SK-N-SH (cell line): ENCODE data around the gene CYP2F1. TPM values are rescaled to one million over a fixed set of nuclear protein-coding genes. Genes with fewer than 3 reads are reported as not detected.

Source experiments
- CTCF ChIA-PET: fragments of 300-600, 350-600 bp; formaldehyde crosslinking; extraction: SDS; loops from one replicate; lab custom pipeline; 2021; lab: Yijun Ruan, JAX
- POLR2A ChIA-PET: fragments of 350-600 bp; sonication (Branson Sonifier 250); formaldehyde crosslinking; extraction: SDS; loops from one replicate; lab custom pipeline; 2020; ENCODE audit warnings: antibody characterized with exemption, inconsistent platforms; lab: Yijun Ruan, JAX
- DNase-seq: peaks from one replicate; pipeline ENCODE4 v3.0.0; 2012
- H2AFZ ChIP-seq: fragments of 200-600 bp; sonication (generic); 2 replicates; pipeline ENCODE4 v1.8.1; 2016; ENCODE audit warnings: antibody characterized with exemption, mild to moderate bottlenecking, low read depth
- H3F3A ChIP-seq: fragments of 200-600 bp; sonication (generic); replicated peaks from 2 replicates; pipeline ENCODE3; 2016; ENCODE audit warnings: antibody characterized with exemption, mild to moderate bottlenecking; ENCODE audit not compliant: insufficient read depth
- H3K27ac ChIP-seq, 2 experiments: fragments of 200-500 bp in 1 of 2; fragments of 200-600 bp in 1 of 2; sonication (Bioruptor generic) in 1 of 2; sonication (generic), shearing (Covaris generic) in 1 of 2; 2 replicates each; pipeline versions ENCODE4 v1.5.1 to v1.6.1; 2014 to 2016; ENCODE audit warnings: low read depth in 2 of 2, inconsistent platforms in 1 of 2, low read length in 1 of 2, mild to moderate bottlenecking in 1 of 2, mixed read lengths in 1 of 2
- H3K27me3 ChIP-seq: fragments of 200-600 bp; sonication (generic), shearing (Covaris generic); 2 replicates; pipeline ENCODE4 v1.6.1; 2016; ENCODE audit warnings: mixed run types; ENCODE audit not compliant: insufficient read depth
- H3K36me3 ChIP-seq, 2 experiments: fragments of 200-500 bp in 1 of 2; fragments of 200-600 bp in 1 of 2; sonication (Bioruptor generic) in 1 of 2; sonication (generic) in 1 of 2; replicated peaks in 1 of 2; 2 replicates each; pipeline versions ENCODE3 to v1.5.1; 2014 to 2016; ENCODE audit warnings: low read length in 1 of 2, mild to moderate bottlenecking in 1 of 2; ENCODE audit not compliant: insufficient read depth in 2 of 2, control insufficient read depth in 1 of 2
- H3K4me1 ChIP-seq, 2 experiments: fragments of 200-500 bp in 1 of 2; fragments of 200-600 bp in 1 of 2; sonication (Bioruptor generic) in 1 of 2; sonication (generic), shearing (Covaris generic) in 1 of 2; 2 replicates each; pipeline versions ENCODE4 v1.5.1 to v1.6.1; 2014 to 2016; ENCODE audit warnings: low read depth in 1 of 2, low read length in 1 of 2, mixed run types in 1 of 2; ENCODE audit not compliant: insufficient read depth in 2 of 2, control insufficient read depth in 1 of 2
- H3K4me2 ChIP-seq: fragments of 200-600 bp; sonication (generic), shearing (Covaris generic); 2 replicates; pipeline ENCODE4 v1.6.1; 2017; ENCODE audit warnings: mixed run types
- H3K4me3 ChIP-seq, 2 experiments: fragments of 200-500 bp in 1 of 2; fragments of 200-600 bp in 1 of 2; sonication (Bioruptor generic) in 1 of 2; sonication (generic), shearing (Covaris generic) in 1 of 2; 2 replicates each; pipeline versions ENCODE4 v1.5.1 to v1.8.1; 2014 to 2016; ENCODE audit warnings: low read depth in 2 of 2, inconsistent platforms in 1 of 2, low read length in 1 of 2, mild to moderate bottlenecking in 1 of 2, mixed read lengths in 1 of 2, moderate library complexity in 1 of 2
- H3K79me2 ChIP-seq: fragments of 200-600 bp; sonication (generic); 2 replicates; pipeline ENCODE4 v1.8.1; 2017; ENCODE audit warnings: mild to moderate bottlenecking; ENCODE audit not compliant: insufficient read depth
- H3K9ac ChIP-seq: fragments of 200-600 bp; sonication (generic); 2 replicates; pipeline ENCODE4 v1.6.1; 2017; ENCODE audit warnings: mixed run types
- H3K9me2 ChIP-seq: fragments of 200-600 bp; sonication (generic); 2 replicates; pipeline ENCODE4 v1.6.1; 2017; ENCODE audit warnings: mixed run types
- H3K9me3 ChIP-seq: fragments of 200-600 bp; sonication (generic); 2 replicates; pipeline ENCODE4 v1.6.1; 2017; ENCODE audit warnings: mixed run types, mild to moderate bottlenecking, moderate library complexity
- H4K20me1 ChIP-seq: fragments of 200-600 bp; sonication (generic); 2 replicates; pipeline ENCODE4 v1.6.1; 2017; ENCODE audit warnings: mild to moderate bottlenecking, mixed run types; ENCODE audit not compliant: insufficient read depth
- CHD2 ChIP-seq: fragments of 150-350 bp; IDR thresholded peaks from 2 replicates; pipeline ENCODE4 v1.6.1; 2018; ENCODE audit warnings: low read length; ENCODE audit not compliant: partially characterized antibody
- ELF1 ChIP-seq: IDR thresholded peaks from 2 replicates; pipeline ENCODE4 v1.4.0; 2012
- EP300 ChIP-seq, 2 experiments: IDR thresholded peaks; 2 replicates each; pipeline versions ENCODE4 v1.4.0 to v1.6.1; 2012; ENCODE audit warnings: borderline replicate concordance in 1 of 2, low read depth in 1 of 2, low read length in 1 of 2
- FOSL2 ChIP-seq: IDR thresholded peaks from 2 replicates; pipeline ENCODE4 v1.4.0; 2012; ENCODE audit warnings: low read depth, mild to moderate bottlenecking, moderate library complexity, borderline replicate concordance
- GABPA ChIP-seq: IDR thresholded peaks from 2 replicates; pipeline ENCODE4 v1.4.0; 2012; ENCODE audit warnings: low read depth, mild to moderate bottlenecking
- GATA2 ChIP-seq: sonication (generic); formaldehyde crosslinking; IDR thresholded peaks from 2 replicates; pipeline ENCODE4 v1.5.0; 2020; ENCODE audit warnings: mild to moderate bottlenecking, missing genetic modification reagents
- MXI1 ChIP-seq: IDR thresholded peaks from 2 replicates; pipeline ENCODE4 v1.6.1; 2012; ENCODE audit warnings: mild to moderate bottlenecking, low read depth, low read length, improper control_type of control experiment
- PBX3 ChIP-seq: IDR thresholded peaks from 2 replicates; pipeline ENCODE4; 2012
- POLR2AphosphoS5 ChIP-seq: IDR thresholded peaks from 2 replicates; pipeline ENCODE4 v1.6.1; 2012; ENCODE audit warnings: low read depth, low read length
- SIN3A ChIP-seq: IDR thresholded peaks from 2 replicates; pipeline ENCODE4 v1.6.1; 2012; ENCODE audit warnings: low read depth, mild to moderate bottlenecking, low read length, moderate library complexity, borderline replicate concordance
- USF1 ChIP-seq: IDR thresholded peaks from 2 replicates; pipeline ENCODE4 v1.4.0; 2012; ENCODE audit warnings: low read depth, borderline replicate concordance
- YY1 ChIP-seq: IDR thresholded peaks from 2 replicates; pipeline ENCODE4 v1.4.0; 2012; ENCODE audit warnings: low read depth, mild to moderate bottlenecking
- WGBS: methylation state at CpG from one replicate; pipeline ENCODE4 v1.1.6; 2017; ENCODE audit warnings: low lambda C conversion rate; 5-methylcytosine and 5-hydroxymethylcytosine counted together
- polyA plus RNA-seq, 3 experiments: library from polyadenylated mRNA; depleted of rRNA; stranded (reverse); fragments of >200 nt; gene quantifications; 2 replicates each; pipeline ENCODE4 v1.2.3, GENCODE V29; 2012
- TF ChIP-seq, protein P1 (sequence below): fragments of 150-350 bp; IDR thresholded peaks from 2 replicates; pipeline ENCODE4 v1.6.1; 2017; ENCODE audit warnings: antibody characterized with exemption, low read length, low read depth, borderline replicate concordance
- TF ChIP-seq, protein P2 (sequence below): IDR thresholded peaks from 2 replicates; pipeline ENCODE4 v1.6.1; 2012; ENCODE audit warnings: mild to moderate bottlenecking, low read depth, low read length, moderate library complexity
- TF ChIP-seq, protein P3 (sequence below): fragments of 150-350 bp; IDR thresholded peaks from 2 replicates; pipeline ENCODE4 v1.6.1; 2016; ENCODE audit warnings: mild to moderate bottlenecking, low read depth, low read length

Gene CYP2F1
- polyA plus RNA-seq, 1 of the 3 experiments (the other 2 are of a cell fraction): not detected

DNA sequence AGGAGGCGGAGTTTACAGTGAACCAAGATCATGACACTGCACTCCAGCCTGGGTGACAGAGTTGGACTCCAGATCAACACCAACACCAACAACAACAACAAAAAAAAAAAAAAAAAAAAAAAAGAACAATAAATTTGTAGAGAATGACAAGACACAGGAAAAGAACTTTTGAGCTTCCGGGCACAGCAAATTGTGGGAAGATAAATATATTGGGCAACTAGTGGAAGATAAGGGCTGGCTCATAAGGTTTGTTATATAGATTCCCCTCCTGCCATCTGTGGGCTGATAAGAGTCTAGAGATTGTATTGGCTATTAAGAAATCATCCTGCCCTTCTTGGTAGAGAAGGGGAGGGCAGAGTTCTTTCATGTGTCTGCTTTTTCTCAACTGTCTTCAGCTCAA lies 45.6 kb downstream of the CYP2F1 start:
- Histone ChIP-seq H3K4me3 (no peak overlapping the region), H3K27me3 (peaks cover 4% of the 10 kb centered on the region; the same call in 1 of the 2 replicates), H3K27ac (no peak overlapping the region), H3K9me2 (no peaks in the 10 kb centered on the region), H3K36me3 (no peaks in the 10 kb centered on the region), H2AFZ (no peak overlapping the region), H3K4me1 (no peaks in the 10 kb centered on the region), H3F3A (peaks cover 4% of the 10 kb centered on the region), H3K4me2 (no peak overlapping the region), H4K20me1 (no peaks in the 10 kb centered on the region), H3K9ac (no peak overlapping the region), H3K79me2 (no peaks in the 10 kb centered on the region), H3K9me3 (no peaks in the 10 kb centered on the region)
- ChIA-PET CTCF (no interaction called here), POLR2A (no interaction called here)
- 24% methylated on average over 2 of the region's 2 CpGs for WGBS
- TF ChIP-seq EP300 (IDR thresholded peaks at IDR 0.05; ENCODE audit: borderline replicate concordance in 1 of 2, low read depth in 1 of 2, low read length in 1 of 2): no peak
- no peak for TF ChIP-seq SIN3A
- TF ChIP-seq GATA2 (CRISPR knock-in tag): no peak
- TF ChIP-seq POLR2AphosphoS5: no peak
- TF ChIP-seq, protein P1, sequence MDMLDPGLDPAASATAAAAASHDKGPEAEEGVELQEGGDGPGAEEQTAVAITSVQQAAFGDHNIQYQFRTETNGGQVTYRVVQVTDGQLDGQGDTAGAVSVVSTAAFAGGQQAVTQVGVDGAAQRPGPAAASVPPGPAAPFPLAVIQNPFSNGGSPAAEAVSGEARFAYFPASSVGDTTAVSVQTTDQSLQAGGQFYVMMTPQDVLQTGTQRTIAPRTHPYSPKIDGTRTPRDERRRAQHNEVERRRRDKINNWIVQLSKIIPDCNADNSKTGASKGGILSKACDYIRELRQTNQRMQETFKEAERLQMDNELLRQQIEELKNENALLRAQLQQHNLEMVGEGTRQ: no peak
- no peak for TF ChIP-seq MXI1
- TF ChIP-seq, protein P2, sequence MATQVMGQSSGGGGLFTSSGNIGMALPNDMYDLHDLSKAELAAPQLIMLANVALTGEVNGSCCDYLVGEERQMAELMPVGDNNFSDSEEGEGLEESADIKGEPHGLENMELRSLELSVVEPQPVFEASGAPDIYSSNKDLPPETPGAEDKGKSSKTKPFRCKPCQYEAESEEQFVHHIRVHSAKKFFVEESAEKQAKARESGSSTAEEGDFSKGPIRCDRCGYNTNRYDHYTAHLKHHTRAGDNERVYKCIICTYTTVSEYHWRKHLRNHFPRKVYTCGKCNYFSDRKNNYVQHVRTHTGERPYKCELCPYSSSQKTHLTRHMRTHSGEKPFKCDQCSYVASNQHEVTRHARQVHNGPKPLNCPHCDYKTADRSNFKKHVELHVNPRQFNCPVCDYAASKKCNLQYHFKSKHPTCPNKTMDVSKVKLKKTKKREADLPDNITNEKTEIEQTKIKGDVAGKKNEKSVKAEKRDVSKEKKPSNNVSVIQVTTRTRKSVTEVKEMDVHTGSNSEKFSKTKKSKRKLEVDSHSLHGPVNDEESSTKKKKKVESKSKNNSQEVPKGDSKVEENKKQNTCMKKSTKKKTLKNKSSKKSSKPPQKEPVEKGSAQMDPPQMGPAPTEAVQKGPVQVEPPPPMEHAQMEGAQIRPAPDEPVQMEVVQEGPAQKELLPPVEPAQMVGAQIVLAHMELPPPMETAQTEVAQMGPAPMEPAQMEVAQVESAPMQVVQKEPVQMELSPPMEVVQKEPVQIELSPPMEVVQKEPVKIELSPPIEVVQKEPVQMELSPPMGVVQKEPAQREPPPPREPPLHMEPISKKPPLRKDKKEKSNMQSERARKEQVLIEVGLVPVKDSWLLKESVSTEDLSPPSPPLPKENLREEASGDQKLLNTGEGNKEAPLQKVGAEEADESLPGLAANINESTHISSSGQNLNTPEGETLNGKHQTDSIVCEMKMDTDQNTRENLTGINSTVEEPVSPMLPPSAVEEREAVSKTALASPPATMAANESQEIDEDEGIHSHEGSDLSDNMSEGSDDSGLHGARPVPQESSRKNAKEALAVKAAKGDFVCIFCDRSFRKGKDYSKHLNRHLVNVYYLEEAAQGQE: no peak
- TF ChIP-seq YY1: no peak
- TF ChIP-seq, protein P3, sequence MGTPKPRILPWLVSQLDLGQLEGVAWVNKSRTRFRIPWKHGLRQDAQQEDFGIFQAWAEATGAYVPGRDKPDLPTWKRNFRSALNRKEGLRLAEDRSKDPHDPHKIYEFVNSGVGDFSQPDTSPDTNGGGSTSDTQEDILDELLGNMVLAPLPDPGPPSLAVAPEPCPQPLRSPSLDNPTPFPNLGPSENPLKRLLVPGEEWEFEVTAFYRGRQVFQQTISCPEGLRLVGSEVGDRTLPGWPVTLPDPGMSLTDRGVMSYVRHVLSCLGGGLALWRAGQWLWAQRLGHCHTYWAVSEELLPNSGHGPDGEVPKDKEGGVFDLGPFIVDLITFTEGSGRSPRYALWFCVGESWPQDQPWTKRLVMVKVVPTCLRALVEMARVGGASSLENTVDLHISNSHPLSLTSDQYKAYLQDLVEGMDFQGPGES: no peak
- no peak for TF ChIP-seq FOSL2
- TF ChIP-seq PBX3: no peak
- no peak for TF ChIP-seq ELF1
- TF ChIP-seq GABPA: no peak
- no peak for TF ChIP-seq USF1
- TF ChIP-seq CHD2: no peak
- no peak for DNase-seq
